Measurements from ENCODE around the gene CPXM1. TPM values are rescaled to one million over a fixed set of nuclear protein-coding genes. Genes with fewer than 3 reads are reported as not detected.

The CPXM1 gene
- total and polyA plus RNA-seq, 4 donors = 0.23 to 3.7 (median 3.4) TPM; not detected in 1

GRCh38 chr20:2745936-2746635, 54.3 kb downstream of the CPXM1 start:
- intact Hi-C loops (cut with DNase I) = no loop called here
- ATAC-seq (ENCODE audit: low FRiP score) (no peak), DNase-seq (no peak)
- WGBS, 2 donors = 92 to 95% methylated on average over 4 of the region's 4 CpGs
- Histone ChIP-seq H3K4me1 (ENCODE audit: control insufficient read depth in 1 of 2, insufficient read depth in 2 of 2, low read length in 2 of 2) (no peaks in the 10 kb centered on the region), H3K4me3 (ENCODE audit: low read length in 2 of 2) (no peak overlapping the region), H3K27me3 (ENCODE audit: control insufficient read depth in 1 of 2, insufficient read depth in 2 of 2, low read length in 1 of 2) (no peaks in the 10 kb centered on the region), H3K9me3 (ENCODE audit: control insufficient read depth, low read length) (no peaks in the 10 kb centered on the region), H3K36me3 (ENCODE audit: control insufficient read depth in 1 of 2, insufficient read depth in 2 of 2, low read length in 1 of 2) (no peaks in the 10 kb centered on the region), H3K27ac (ENCODE audit: low read depth in 1 of 2, low read length in 2 of 2) (no peak overlapping the region)

GRCh38 chr20:2745060-2745910, 55.1 kb downstream of the CPXM1 start:
- no peaks in the 10 kb centered on the region for H3K4me1 ChIP-seq (ENCODE audit: control insufficient read depth in 1 of 2, insufficient read depth in 2 of 2, low read length in 2 of 2)
- no peak for DNase-seq
- H3K36me3 ChIP-seq (ENCODE audit: control insufficient read depth in 1 of 2, insufficient read depth in 2 of 2, low read length in 1 of 2) = no peaks in the 10 kb centered on the region
- intact Hi-C loops (cut with DNase I) = no loop called here
- H3K9me3 ChIP-seq (ENCODE audit: control insufficient read depth, low read length) = no peaks in the 10 kb centered on the region
- H3K4me3 ChIP-seq (ENCODE audit: low read length in 2 of 2) = no peak overlapping the region
- no peaks in the 10 kb centered on the region for H3K27me3 ChIP-seq (ENCODE audit: control insufficient read depth in 1 of 2, insufficient read depth in 2 of 2, low read length in 1 of 2)
- no peak for ATAC-seq (ENCODE audit: low FRiP score)
- WGBS, 2 donors = 83 to 92% methylated on average over 12 of the region's 12 CpGs
- H3K27ac ChIP-seq (ENCODE audit: low read depth in 1 of 2, low read length in 2 of 2) = no peak overlapping the region

Other genes starting within 250 kb of the CPXM1 start
- 10 to 100 TPM; 81.6 to 88.3 TPM for gene NOP56, start 148.0 kb downstream of the CPXM1 start, total RNA-seq
- gene NOP56, start 148.0 kb downstream of the CPXM1 start, polyA plus RNA-seq = 100 to 1,000 TPM in 1 of 2 donors, 10 to 100 TPM in 1; 46.8 to 138 TPM
- 10 to 100 TPM; 51.4 to 63.1 TPM for gene IDH3B, start 136.4 kb downstream of the CPXM1 start, total RNA-seq
- gene IDH3B, start 136.4 kb downstream of the CPXM1 start, polyA plus RNA-seq = 100 to 1,000 TPM in 1 of 2 donors, 10 to 100 TPM in 1; 55.3 to 104 TPM
- gene EBF4, start 107.8 kb downstream of the CPXM1 start, total RNA-seq = 10 to 100 TPM; 16.7 to 19.9 TPM
- 10 to 100 TPM; 10.8 to 30.3 TPM for gene EBF4, start 107.8 kb downstream of the CPXM1 start, polyA plus RNA-seq
- not detected for gene C20orf141, start 14.4 kb upstream of the CPXM1 start, total RNA-seq
- gene C20orf141, start 14.4 kb upstream of the CPXM1 start, polyA plus RNA-seq = not detected
- not detected for gene TMEM239, start 15.7 kb upstream of the CPXM1 start, total RNA-seq
- not detected for gene TMEM239, start 15.7 kb upstream of the CPXM1 start, polyA plus RNA-seq
- gene PCED1A, start 40.0 kb upstream of the CPXM1 start, total RNA-seq = 10 to 100 TPM; 28.4 to 50.7 TPM
- gene PCED1A, start 40.0 kb upstream of the CPXM1 start, polyA plus RNA-seq = 100 to 1,000 TPM in 1 of 2 donors, 10 to 100 TPM in 1; 19.2 to 178 TPM
- gene VPS16, start 40.1 kb upstream of the CPXM1 start, total RNA-seq = 10 to 100 TPM; 29.5 to 51.2 TPM
- gene VPS16, start 40.1 kb upstream of the CPXM1 start, polyA plus RNA-seq = 100 to 1,000 TPM in 1 of 2 donors, 1 to 10 TPM in 1; 9.1 to 102 TPM
- 10 to 100 TPM; 60.2 to 69.7 TPM for gene PTPRA, start 72.9 kb upstream of the CPXM1 start, total RNA-seq
- 10 to 100 TPM; 15.9 to 38.7 TPM for gene PTPRA, start 72.9 kb upstream of the CPXM1 start, polyA plus RNA-seq
- under 1 TPM in 1 of 2 donors, not detected in 1; 0.49 TPM for gene GNRH2, start 243.0 kb upstream of the CPXM1 start, total RNA-seq
- under 1 TPM in 1 of 2 donors, not detected in 1; 0.69 TPM for gene GNRH2, start 243.0 kb upstream of the CPXM1 start, polyA plus RNA-seq
- gene MRPS26, start 245.4 kb upstream of the CPXM1 start, total RNA-seq = 10 to 100 TPM; 19.6 to 23.5 TPM
- gene MRPS26, start 245.4 kb upstream of the CPXM1 start, polyA plus RNA-seq = 10 to 100 TPM; 34.8 to 50.5 TPM

Measured in aorta (tissue), 5 donors.